ENCODE results near the gene ME2.
"Not testable (repeated sequence)": the region's sequence is repeated elsewhere in the genome, so short reads cannot be mapped to it uniquely, and the experiment has no call there.

Gene ME2

GRCh38 chr18:50877545-50878265, 1.2 kb upstream of the ME2 start:
- H3K4me2 ChIP-seq: peak overlapping the region; percentile 78
- H3K4me3 ChIP-seq: peak overlapping the region; percentile 99
- H4K20me1 ChIP-seq: peaks cover 36% of the 10 kb centered on the region
- no peaks in the 10 kb centered on the region for H3K27me3 ChIP-seq
- peaks cover 26% of the 10 kb centered on the region for H3K4me1 ChIP-seq
- H3K9ac ChIP-seq: peak overlapping the region; percentile 97; the same call in 1 of the 2 replicates
- H3K9me3 ChIP-seq: no peaks in the 10 kb centered on the region
- peak; percentile 55; the same call in 1 of the 2 replicates for TF ChIP-seq Cebpa-rat (IDR thresholded peaks at IDR 0.05)
- H3K27ac ChIP-seq: peak overlapping the region; percentile 98
- H3K36me3 ChIP-seq: peaks cover 8% of the 10 kb centered on the region

GRCh38 chr18:50879302-50880118, 592 bp downstream of the ME2 start:
- H4K20me1 ChIP-seq: peaks cover 55% of the 10 kb centered on the region
- peaks cover 26% of the 10 kb centered on the region for H3K4me1 ChIP-seq
- peak overlapping the region; percentile 85 for H3K4me2 ChIP-seq
- H3K36me3 ChIP-seq: peaks cover 20% of the 10 kb centered on the region
- no peaks in the 10 kb centered on the region for H3K9me3 ChIP-seq
- H3K9ac ChIP-seq: peak overlapping the region; percentile 97
- no peaks in the 10 kb centered on the region for H3K27me3 ChIP-seq
- no peak for TF ChIP-seq Cebpa-rat (IDR thresholded peaks at IDR 0.05)
- H3K4me3 ChIP-seq: peak overlapping the region; percentile 99
- peak overlapping the region; percentile 98 for H3K27ac ChIP-seq

GRCh38 chr18:50880119-50880465, 1.2 kb downstream of the ME2 start:
- TF ChIP-seq Cebpa-rat (IDR thresholded peaks at IDR 0.05): no peak
- Histone ChIP-seq H3K36me3 (peaks cover 26% of the 10 kb centered on the region), H3K9ac (peak overlapping the region; percentile 97), H3K27ac (peak overlapping the region; percentile 98), H3K9me3 (no peaks in the 10 kb centered on the region), H4K20me1 (peaks cover 60% of the 10 kb centered on the region), H3K4me3 (peak overlapping the region; percentile 99), H3K27me3 (no peaks in the 10 kb centered on the region), H3K4me2 (peak overlapping the region; percentile 85), H3K4me1 (peaks cover 26% of the 10 kb centered on the region)

- not testable (repeated sequence) for H3K27ac ChIP-seq, H3K9me3 ChIP-seq, H3K27me3 ChIP-seq, H3K4me3 ChIP-seq, H3K9ac ChIP-seq
- H3K4me2 ChIP-seq: peak overlapping the region; percentile 85
- peaks cover 27% of the 10 kb centered on the region for H3K36me3 ChIP-seq
- peaks cover 26% of the 10 kb centered on the region for H3K4me1 ChIP-seq
- peaks cover 69% of the 10 kb centered on the region for H4K20me1 ChIP-seq
Observed at GRCh38 chr18:50880944-50881343, 2.0 kb downstream of the ME2 start.

- no peaks in the 10 kb centered on the region for H3K27me3 ChIP-seq
- peaks cover 2% of the 10 kb centered on the region for H3K4me1 ChIP-seq
- no peak overlapping the region for H3K4me3 ChIP-seq
- peaks cover 55% of the 10 kb centered on the region for H3K36me3 ChIP-seq
- peaks cover 100% of the 10 kb centered on the region for H4K20me1 ChIP-seq
- no peak for TF ChIP-seq Cebpa-rat (IDR thresholded peaks at IDR 0.05)
- H3K9me3 ChIP-seq: no peaks in the 10 kb centered on the region
- no peak overlapping the region for H3K4me2 ChIP-seq
- no peak overlapping the region for H3K9ac ChIP-seq
- no peak overlapping the region for H3K27ac ChIP-seq
Observed at GRCh38 chr18:50886929-50887328, 8.0 kb downstream of the ME2 start.

- no peaks in the 10 kb centered on the region for H3K27me3 ChIP-seq
- H3K36me3 ChIP-seq: peaks cover 79% of the 10 kb centered on the region
- H3K9me3 ChIP-seq: peaks cover 19% of the 10 kb centered on the region
- H3K9ac ChIP-seq: no peak overlapping the region
- no peak overlapping the region for H3K27ac ChIP-seq
- H3K4me1 ChIP-seq: no peaks in the 10 kb centered on the region
- no peak overlapping the region for H3K4me2 ChIP-seq
- TF ChIP-seq Cebpa-rat (IDR thresholded peaks at IDR 0.05): no peak
- H4K20me1 ChIP-seq: peaks cover 62% of the 10 kb centered on the region
- no peak overlapping the region for H3K4me3 ChIP-seq
Observed at GRCh38 chr18:50895350-50896045, 16.6 kb downstream of the ME2 start.

GRCh38 chr18:50896093-50896492, 17.2 kb downstream of the ME2 start:
- no peak overlapping the region for H3K4me2 ChIP-seq
- peaks cover 19% of the 10 kb centered on the region for H3K9me3 ChIP-seq
- no peak for TF ChIP-seq Cebpa-rat (IDR thresholded peaks at IDR 0.05)
- H3K4me3 ChIP-seq: no peak overlapping the region
- H3K9ac ChIP-seq: no peak overlapping the region
- no peaks in the 10 kb centered on the region for H3K27me3 ChIP-seq
- H3K27ac ChIP-seq: no peak overlapping the region
- H3K4me1 ChIP-seq: no peaks in the 10 kb centered on the region
- H4K20me1 ChIP-seq: peaks cover 56% of the 10 kb centered on the region
- peaks cover 80% of the 10 kb centered on the region for H3K36me3 ChIP-seq

GRCh38 chr18:50898919-50899318, 20.0 kb downstream of the ME2 start:
- Histone ChIP-seq H3K27me3 (no peaks in the 10 kb centered on the region), H3K27ac (no peak overlapping the region), H3K4me1 (no peaks in the 10 kb centered on the region), H3K9me3 (peaks cover 21% of the 10 kb centered on the region), H3K9ac (no peak overlapping the region), H3K4me2 (no peak overlapping the region), H3K36me3 (peaks cover 81% of the 10 kb centered on the region), H4K20me1 (peaks cover 49% of the 10 kb centered on the region), H3K4me3 (no peak overlapping the region)
- no peak for TF ChIP-seq Cebpa-rat (IDR thresholded peaks at IDR 0.05)

GRCh38 chr18:50902797-50903196, 23.9 kb downstream of the ME2 start:
- Histone ChIP-seq H3K9ac (no peak overlapping the region), H4K20me1 (peaks cover 22% of the 10 kb centered on the region), H3K4me2 (no peak overlapping the region), H3K4me3 (no peak overlapping the region), H3K36me3 (peaks cover 89% of the 10 kb centered on the region), H3K9me3 (peaks cover 50% of the 10 kb centered on the region), H3K4me1 (no peaks in the 10 kb centered on the region), H3K27ac (no peak overlapping the region), H3K27me3 (no peaks in the 10 kb centered on the region)
- no peak for TF ChIP-seq Cebpa-rat (IDR thresholded peaks at IDR 0.05)

GRCh38 chr18:50906843-50907242, 27.9 kb downstream of the ME2 start:
- no peak overlapping the region for H3K9ac ChIP-seq
- H3K9me3 ChIP-seq: peaks cover 37% of the 10 kb centered on the region
- no peak overlapping the region for H3K4me3 ChIP-seq
- H3K27me3 ChIP-seq: no peaks in the 10 kb centered on the region
- H4K20me1 ChIP-seq: peaks cover 34% of the 10 kb centered on the region
- peaks cover 97% of the 10 kb centered on the region for H3K36me3 ChIP-seq
- no peaks in the 10 kb centered on the region for H3K4me1 ChIP-seq
- no peak overlapping the region for H3K4me2 ChIP-seq
- H3K27ac ChIP-seq: no peak overlapping the region
- no peak for TF ChIP-seq Cebpa-rat (IDR thresholded peaks at IDR 0.05)

Measured in BLaER1 (cell line).